ENCODE data around the gene NDE1. TPM values are rescaled to one million over a fixed set of nuclear protein-coding genes. Genes with fewer than 3 reads are reported as not detected.
"Not testable (repeated sequence)": the region's sequence is repeated elsewhere in the genome, so short reads cannot be mapped to it uniquely, and the experiment has no call there.

The NDE1 gene
- total RNA-seq, 1 experiment from 2014 or later, result 60.7 TPM

DNA sequence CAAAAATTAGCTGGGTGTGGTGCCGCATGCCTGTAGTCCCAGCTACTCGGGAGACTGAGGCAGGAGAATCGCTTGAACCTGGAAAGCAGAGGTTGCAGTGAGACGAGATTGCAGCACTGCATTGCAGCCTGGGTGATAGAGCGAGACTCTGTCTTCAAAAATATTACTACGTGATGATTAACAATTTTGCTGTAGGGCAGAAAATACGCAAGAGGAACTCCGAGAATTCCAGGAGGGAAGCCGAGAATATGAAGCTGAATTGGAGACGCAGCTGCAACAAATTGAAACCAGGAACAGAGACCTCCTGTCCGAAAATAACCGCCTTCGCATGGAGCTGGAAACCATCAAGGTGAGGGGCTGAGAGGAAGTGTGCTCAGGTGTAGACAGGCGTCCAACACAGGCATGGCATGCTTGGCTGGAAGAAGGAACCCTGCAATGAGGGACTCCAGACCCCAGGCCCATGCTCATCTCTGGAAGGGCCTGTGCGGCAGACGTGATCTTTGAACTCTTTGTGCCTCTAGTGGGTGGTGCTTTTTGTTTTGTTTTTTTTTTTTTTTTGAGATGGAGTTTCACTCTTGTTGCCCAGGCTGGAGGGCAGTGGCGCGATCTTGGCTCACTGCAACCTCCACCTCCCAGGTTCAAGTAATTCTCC lies 17.2 kb downstream of the NDE1 start:
- TF ChIP-seq, protein P1, sequence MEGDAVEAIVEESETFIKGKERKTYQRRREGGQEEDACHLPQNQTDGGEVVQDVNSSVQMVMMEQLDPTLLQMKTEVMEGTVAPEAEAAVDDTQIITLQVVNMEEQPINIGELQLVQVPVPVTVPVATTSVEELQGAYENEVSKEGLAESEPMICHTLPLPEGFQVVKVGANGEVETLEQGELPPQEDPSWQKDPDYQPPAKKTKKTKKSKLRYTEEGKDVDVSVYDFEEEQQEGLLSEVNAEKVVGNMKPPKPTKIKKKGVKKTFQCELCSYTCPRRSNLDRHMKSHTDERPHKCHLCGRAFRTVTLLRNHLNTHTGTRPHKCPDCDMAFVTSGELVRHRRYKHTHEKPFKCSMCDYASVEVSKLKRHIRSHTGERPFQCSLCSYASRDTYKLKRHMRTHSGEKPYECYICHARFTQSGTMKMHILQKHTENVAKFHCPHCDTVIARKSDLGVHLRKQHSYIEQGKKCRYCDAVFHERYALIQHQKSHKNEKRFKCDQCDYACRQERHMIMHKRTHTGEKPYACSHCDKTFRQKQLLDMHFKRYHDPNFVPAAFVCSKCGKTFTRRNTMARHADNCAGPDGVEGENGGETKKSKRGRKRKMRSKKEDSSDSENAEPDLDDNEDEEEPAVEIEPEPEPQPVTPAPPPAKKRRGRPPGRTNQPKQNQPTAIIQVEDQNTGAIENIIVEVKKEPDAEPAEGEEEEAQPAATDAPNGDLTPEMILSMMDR (IDR thresholded peaks at IDR 0.05; ENCODE audit: insufficient read depth in 1 of 2, low read depth in 1 of 2, low read length in 1 of 2, severe bottlenecking in 1 of 2, unreplicated experiment in 1 of 2), result no peak
- intact Hi-C loops (cut with micrococcal nuclease; ENCODE audit: unreplicated experiment), result no loop called here
- H3K4me1 ChIP-seq, result no peaks in the 10 kb centered on the region
- Mint-ChIP-seq H3K4me1 (ENCODE audit: low read depth, unreplicated experiment) (no peaks in the 10 kb centered on the region), H3K27me3 (ENCODE audit: insufficient read depth, unreplicated experiment) (no peaks in the 10 kb centered on the region), H3K4me3 (ENCODE audit: unreplicated experiment) (no peak overlapping the region), H3K27ac (ENCODE audit: unreplicated experiment) (no peak overlapping the region), H3K9me3 (ENCODE audit: unreplicated experiment) (no peaks in the 10 kb centered on the region), H3K36me3 (ENCODE audit: insufficient read depth, unreplicated experiment) (peaks cover 68% of the 10 kb centered on the region)
- no TSS peak for BruUV-seq (replicated peaks)
- CTCF ChIA-PET, result no interaction called here
- peaks cover 3% of the 10 kb centered on the region for H3K36me3 ChIP-seq (ENCODE audit: control insufficient read depth, insufficient read depth, low read length)
- DNase-seq, result no peak
- POLR2A ChIA-PET, result no interaction called here
- H3K4me3 ChIP-seq (ENCODE audit: low read depth, low read length), result no peak overlapping the region
- no peaks in the 10 kb centered on the region for H3K27me3 ChIP-seq (replicated peaks; ENCODE audit: control insufficient read depth, insufficient read depth, low read length)
- no peaks in the 10 kb centered on the region for H3K9me3 ChIP-seq

DNA sequence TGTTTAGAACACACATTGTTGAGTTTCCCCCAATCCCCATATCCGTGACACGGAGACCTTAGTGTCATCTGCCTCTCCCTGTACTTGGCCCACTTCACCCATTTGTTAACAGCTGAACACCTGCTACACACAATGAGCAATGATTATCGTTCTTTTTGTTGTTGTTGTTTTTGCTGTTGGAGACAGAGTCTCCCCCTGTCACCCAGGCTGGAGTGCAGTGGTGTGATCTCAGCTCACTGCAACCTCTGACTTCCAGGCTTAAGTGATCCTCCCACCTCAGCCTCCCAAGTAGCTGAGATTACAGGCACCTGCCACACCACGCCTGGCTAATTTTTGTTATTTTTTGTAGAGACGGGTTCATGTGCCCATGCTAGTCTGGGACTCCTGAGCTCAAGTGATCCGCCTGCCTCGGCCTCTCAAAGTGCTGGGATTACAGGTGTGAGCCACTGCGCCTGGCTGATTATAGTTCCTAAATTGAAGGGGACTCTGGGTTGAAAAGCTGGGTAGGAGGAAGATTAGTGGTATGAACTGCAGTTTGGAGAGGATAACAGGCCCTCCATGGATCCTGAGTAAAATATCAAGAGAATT lies 21.6 kb downstream of the NDE1 start:
- Histone ChIP-seq H3K4me3 (ENCODE audit: low read depth, low read length) (no peak overlapping the region), H3K27me3 (replicated peaks; ENCODE audit: control insufficient read depth, insufficient read depth, low read length) (no peaks in the 10 kb centered on the region), H3K4me1 (no peaks in the 10 kb centered on the region), H3K9me3 (no peaks in the 10 kb centered on the region), H3K36me3 (ENCODE audit: control insufficient read depth, insufficient read depth, low read length) (peaks cover 2% of the 10 kb centered on the region)
- Mint-ChIP-seq H3K27ac (ENCODE audit: unreplicated experiment) (no peak overlapping the region), H3K27me3 (ENCODE audit: insufficient read depth, unreplicated experiment) (no peaks in the 10 kb centered on the region), H3K36me3 (ENCODE audit: insufficient read depth, unreplicated experiment) (peaks cover 39% of the 10 kb centered on the region), H3K4me3 (ENCODE audit: unreplicated experiment) (no peak overlapping the region), H3K9me3 (ENCODE audit: unreplicated experiment) (no peaks in the 10 kb centered on the region), H3K4me1 (ENCODE audit: low read depth, unreplicated experiment) (no peaks in the 10 kb centered on the region)
- BruUV-seq (replicated peaks), result no TSS peak
- no peak for DNase-seq
- POLR2A ChIA-PET, result interaction anchor here (1.6 kb wide), 1 partner anchor 29 kb away, joined by 5 read pairs; the partner anchor contains the start of gene MARF1
- intact Hi-C loops (cut with micrococcal nuclease; ENCODE audit: unreplicated experiment), result no loop called here
- CTCF ChIA-PET, result interaction anchor here (0.8 kb wide), 1 partner anchor 10 kb away, joined by 4 read pairs; no protein-coding TSS in a partner anchor
- TF ChIP-seq, protein P1 (IDR thresholded peaks at IDR 0.05; ENCODE audit: insufficient read depth in 1 of 2, low read depth in 1 of 2, low read length in 1 of 2, severe bottlenecking in 1 of 2, unreplicated experiment in 1 of 2), result no peak

DNA sequence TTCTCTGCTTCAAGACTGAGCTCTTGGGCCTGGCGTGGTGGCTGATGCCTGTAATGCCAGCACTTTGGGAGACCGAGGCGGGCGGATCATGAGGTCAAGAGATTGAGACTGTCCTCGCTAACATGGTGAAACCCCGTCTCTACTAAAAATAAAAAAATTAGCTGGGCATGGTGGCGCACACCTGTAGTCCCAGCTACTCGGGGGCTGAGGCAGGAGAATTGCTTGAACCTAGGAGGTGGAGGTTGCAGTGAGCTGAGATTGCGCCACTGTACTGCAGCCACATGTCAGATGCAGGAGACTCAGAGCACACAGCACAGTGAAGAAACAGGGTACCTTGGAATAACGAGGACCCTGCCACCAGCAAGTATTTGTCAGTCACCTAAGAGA lies 22.1 kb downstream of the NDE1 start:
- POLR2A ChIA-PET; H3K9me3 Mint-ChIP-seq (ENCODE audit: unreplicated experiment); DNase-seq; BruUV-seq (replicated peaks); H3K27me3 ChIP-seq (replicated peaks; ENCODE audit: control insufficient read depth, insufficient read depth, low read length); H3K27ac Mint-ChIP-seq (ENCODE audit: unreplicated experiment); H3K36me3 ChIP-seq (ENCODE audit: control insufficient read depth, insufficient read depth, low read length); H3K4me3 Mint-ChIP-seq (ENCODE audit: unreplicated experiment); intact Hi-C loops (cut with micrococcal nuclease; ENCODE audit: unreplicated experiment); H3K4me3 ChIP-seq (ENCODE audit: low read depth, low read length); H3K9me3 ChIP-seq; H3K4me1 ChIP-seq; H3K4me1 Mint-ChIP-seq (ENCODE audit: low read depth, unreplicated experiment); H3K27me3 Mint-ChIP-seq (ENCODE audit: insufficient read depth, unreplicated experiment): not testable (repeated sequence)
- peaks cover 39% of the 10 kb centered on the region for H3K36me3 Mint-ChIP-seq (ENCODE audit: insufficient read depth, unreplicated experiment)
- CTCF ChIA-PET, result interaction anchor here (0.8 kb wide), 1 partner anchor 10 kb away, joined by 4 read pairs; no protein-coding TSS in a partner anchor

Data from Caco-2 (cell line).